Stimulated activated CD8-positive, alpha-beta memory T cell treated with anti-CD3 and anti-CD28 coated beads, Interleukin-2, amount 100 ng/mL, for 48 hours (primary cell): Measurements from ENCODE around the gene TRMT11.
"Not testable (repeated sequence)": the region's sequence is repeated elsewhere in the genome, so short reads cannot be mapped to it uniquely, and the experiment has no call there.

ENCODE experiments used
- DNase-seq, 2 donors: peaks; one replicate each; pipeline ENCODE4 v3.0.0-alpha.2; 2020; ENCODE audit warnings: low read depth in 2 of 2

Gene TRMT11

DNA sequence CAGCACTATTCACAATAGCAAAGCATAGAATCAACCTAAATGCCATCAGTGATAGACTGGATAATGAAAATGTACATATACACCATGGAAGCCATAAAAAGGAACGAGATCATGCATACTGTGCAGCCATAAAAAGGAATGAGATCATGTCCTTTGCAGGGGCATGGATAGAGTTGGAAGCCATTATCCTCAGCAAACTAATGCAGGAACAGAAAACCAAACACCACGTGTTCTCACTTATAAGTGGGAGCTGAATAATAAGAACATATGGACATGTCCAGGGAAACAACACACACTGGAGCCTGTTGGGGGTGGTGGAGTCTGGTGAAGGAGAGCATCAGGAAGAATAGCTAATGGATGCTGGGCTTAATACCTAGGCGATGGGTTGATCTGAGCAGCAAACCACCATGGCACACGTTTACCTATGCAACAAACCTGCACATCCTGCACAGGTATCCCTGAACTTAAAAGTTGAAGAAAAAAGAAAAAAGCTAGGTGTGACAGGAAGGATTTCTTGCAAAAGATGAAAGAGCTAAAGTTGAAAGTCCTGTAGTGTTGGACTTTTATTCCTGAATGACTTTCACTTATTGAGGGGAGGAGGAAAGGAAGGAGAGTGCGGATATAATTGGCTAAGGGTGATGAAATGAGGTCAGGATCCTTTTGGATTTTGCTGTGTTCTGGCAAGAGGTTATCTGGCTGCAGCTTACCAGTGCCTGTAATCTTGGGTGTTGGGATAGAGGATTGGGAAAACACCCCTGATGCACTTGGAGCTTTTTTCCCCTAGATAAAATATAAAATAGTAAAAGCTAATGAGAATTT is 8.5 kb downstream of the TRMT11 start:
- DNase-seq, result no peak

DNA sequence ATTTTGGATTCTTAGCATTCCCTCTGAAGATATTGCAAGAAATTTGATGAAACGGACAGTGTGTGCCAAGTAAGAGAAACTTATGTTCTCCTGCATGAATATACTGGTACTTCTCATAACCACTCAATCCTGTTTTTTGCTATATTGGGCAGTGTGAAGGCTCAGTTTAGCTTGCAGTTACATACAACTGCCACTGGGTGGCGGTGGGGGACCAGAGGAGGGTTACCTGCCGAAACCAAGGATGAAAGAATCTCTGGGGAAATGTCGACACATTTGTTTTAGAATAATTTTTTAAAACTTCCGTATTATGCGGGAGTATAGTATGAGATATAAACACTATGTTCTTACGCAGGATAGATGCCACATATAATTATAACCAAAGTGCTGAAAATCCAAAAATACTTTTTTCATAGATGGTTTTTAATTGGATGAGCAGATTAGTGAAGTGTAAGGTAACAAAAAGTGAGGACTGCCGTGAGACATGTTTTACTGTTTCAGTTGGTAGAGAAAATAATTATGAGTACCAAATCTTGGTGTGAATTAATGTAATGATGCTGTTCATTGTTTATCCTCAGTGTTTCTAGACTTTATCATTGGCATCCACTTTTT is 9.7 kb downstream of the TRMT11 start:
- DNase-seq, result peak; percentile 32 to 42

- no peak for DNase-seq
Observed at GRCh38 chr6:126002755-126003679, 16.7 kb downstream of the TRMT11 start.

GRCh38 chr6:126007800-126008199 is 21.5 kb downstream of the TRMT11 start:
- DNase-seq, result no peak

GRCh38 chr6:126010040-126010439 is 23.7 kb downstream of the TRMT11 start:
- DNase-seq, result no peak

GRCh38 chr6:126015863-126016262 is 29.5 kb downstream of the TRMT11 start:
- no peak for DNase-seq

- no peak for DNase-seq
Observed at GRCh38 chr6:126016591-126016990, 30.3 kb downstream of the TRMT11 start.

DNA sequence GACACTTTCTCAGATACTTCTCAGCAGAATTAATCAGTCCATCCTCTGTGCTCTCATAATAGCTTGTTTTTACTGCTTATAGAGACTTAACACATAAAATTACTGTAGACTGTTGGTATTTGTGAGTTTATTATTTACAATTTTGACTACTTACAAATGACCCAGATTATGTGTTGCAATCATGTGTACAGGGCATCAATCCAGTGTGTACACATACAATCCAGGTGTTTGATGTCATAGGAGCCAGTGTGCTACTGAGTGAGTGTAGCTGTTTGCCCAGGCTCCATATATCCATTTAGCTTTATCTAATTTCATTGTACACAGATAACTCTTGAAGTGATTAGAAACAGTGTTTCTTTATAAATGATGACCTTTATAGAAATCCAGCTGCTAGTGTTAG is 31.3 kb downstream of the TRMT11 start:
- DNase-seq, result no peak

DNA sequence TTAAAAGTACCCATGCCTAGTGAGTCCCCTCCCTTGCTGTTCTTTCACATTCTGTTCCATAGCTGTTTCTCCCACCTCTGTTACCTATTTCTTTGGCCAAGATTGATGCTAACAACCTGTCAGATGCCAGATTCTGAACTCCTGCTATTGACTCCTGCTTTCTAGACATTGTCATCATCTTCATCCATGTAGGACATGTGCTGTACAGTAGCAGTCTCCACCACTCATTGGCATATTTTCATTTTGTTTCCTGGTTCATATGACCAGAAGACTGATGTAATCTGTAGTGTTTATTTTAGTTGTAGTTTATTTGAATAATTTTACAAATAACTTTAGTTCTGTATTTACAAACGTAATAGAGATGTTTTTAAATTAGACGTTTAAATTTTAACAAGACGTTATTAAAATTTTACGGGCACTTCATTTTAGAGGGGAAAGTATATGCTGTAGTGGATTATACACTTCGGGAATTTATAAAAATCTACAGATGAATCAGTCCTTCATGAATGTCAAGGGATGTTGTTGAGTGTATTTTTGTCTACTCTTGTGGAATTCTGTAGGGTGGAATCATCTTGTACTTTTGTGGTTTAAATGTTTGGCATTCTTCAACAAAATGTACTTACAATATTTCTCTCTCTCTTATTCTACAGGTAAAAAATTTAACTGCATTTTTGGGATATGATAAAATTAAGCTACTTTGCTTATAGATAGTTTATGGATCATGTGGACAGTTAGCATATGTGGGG is 34.1 kb downstream of the TRMT11 start:
- DNase-seq, result no peak

DNA sequence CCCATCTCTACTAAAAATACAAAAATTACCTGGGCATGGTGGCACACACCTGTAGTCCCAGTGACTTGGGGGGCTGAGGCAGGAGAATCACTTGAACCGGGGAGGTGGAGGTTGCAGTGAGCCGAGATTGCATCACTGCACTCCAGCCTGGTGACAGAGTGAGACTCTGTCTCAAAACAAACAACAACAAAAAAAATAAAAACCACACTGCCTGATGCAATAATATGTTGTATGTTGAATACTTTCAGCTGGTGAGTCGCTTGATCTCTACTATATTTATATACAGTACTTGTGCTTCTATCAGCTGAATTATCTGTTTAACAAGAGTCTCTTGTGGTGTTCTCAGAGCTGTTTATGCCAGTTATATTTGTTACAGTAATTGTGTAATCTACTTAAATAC is 37.1 kb downstream of the TRMT11 start:
- not testable (repeated sequence) for DNase-seq

DNA sequence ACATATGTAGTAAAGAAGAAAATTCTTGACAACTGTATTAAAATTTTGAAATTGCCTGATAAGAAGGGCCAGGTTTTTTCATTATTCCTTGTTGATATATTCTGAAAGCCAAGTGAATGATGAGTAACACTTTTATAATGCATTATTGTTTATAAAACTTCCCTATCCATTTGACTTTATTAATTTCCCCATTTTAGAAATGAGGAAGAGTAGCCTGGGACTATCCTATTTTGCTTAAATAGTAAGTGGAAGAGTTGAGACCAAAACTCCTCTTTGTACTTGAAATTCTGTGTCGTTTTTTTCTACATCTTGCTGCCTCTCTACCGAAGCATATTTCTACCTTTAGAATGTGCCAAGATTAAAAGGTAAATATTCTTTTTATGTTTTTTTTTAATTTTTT is 39.7 kb downstream of the TRMT11 start:
- no peak for DNase-seq

GRCh38 chr6:126027601-126028000 is 41.3 kb downstream of the TRMT11 start:
- no peak for DNase-seq

DNA sequence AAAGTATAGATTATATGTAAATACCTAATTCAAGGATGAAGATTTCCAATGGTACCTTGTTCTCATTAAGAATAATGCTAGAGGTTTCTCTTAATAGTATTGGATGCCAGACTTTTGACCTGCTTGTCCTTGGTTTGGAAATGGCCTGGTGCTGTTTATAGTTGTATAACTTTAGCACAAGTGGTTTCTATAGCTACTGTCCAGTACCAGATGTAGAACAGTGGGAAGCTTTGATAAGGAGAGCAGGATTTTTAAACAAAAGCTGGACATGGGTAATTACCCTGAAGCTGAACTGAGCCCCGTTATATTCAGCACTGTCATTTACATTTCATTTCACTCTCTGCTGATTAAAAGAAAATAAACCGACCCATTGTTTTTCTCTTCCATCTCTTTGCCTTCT is 43.7 kb downstream of the TRMT11 start:
- DNase-seq, result no peak

DNA sequence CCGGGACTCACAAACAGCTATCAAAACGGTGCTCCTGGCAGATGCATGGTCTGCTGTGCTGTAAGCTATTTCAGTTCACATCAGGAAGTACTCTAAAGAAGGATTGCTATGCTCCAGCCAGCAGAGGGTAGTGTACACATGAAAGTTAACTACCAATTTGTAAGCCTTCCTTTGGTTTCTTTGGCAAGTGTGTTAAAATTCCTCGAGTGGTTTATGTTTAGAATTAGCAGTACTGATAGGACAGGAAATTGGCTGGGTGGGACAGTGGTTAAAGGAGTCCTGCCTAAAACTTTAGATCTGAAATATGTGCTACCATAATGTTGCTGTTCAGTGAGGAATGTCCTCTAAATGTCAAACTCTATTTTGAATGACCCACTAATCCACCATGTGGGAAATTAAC is 47.4 kb downstream of the TRMT11 start:
- DNase-seq, result no peak

DNA sequence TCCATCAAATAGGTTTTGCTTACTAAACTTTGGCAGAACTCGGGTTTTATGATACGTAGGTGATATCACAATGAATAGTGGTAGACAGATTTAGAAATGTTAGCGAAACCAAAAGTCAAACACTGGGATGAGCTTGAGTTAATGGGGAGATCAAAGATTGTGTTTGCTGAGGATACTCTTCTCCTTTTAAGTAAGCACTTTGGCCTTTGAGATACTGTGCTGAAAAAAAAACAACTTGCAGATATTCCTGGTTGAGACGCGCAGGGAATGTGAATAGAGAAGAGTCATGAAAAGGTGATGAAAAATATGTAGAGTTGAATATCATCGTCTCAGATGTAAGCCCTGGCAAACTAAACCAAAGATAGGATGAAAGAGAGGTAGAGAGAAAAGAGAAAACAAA is 48.3 kb downstream of the TRMT11 start:
- DNase-seq, result no peak

DNA sequence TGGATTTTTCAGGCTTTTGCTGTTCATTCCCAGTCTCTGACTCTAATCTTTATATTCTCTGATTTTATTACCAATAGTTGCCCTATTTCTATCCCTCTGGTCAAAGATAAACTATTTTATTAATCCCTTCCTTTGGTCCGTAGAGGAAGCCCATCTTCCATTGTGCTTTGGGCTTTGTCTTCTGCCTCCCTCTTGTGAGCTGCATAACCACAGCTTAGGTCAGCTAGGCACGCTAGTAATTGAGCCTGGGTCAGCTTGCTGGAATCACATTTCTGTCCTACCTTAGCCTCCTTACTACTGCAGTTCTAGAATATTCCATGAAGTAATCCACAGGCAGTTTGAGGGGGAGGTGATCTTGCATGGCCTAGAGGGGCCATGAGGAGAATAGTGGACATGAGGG is 49.4 kb downstream of the TRMT11 start:
- DNase-seq, result no peak

- DNase-seq, result no peak
Observed at GRCh38 chr6:126038234-126038633, 51.9 kb downstream of the TRMT11 start.

GRCh38 chr6:126039284-126039683 is 52.9 kb downstream of the TRMT11 start:
- DNase-seq, result no peak

- no peak for DNase-seq
Observed at GRCh38 chr6:126040394-126040793, 54.1 kb downstream of the TRMT11 start.

GRCh38 chr6:126040826-126041225 is 54.5 kb downstream of the TRMT11 start:
- DNase-seq, result no peak

DNA sequence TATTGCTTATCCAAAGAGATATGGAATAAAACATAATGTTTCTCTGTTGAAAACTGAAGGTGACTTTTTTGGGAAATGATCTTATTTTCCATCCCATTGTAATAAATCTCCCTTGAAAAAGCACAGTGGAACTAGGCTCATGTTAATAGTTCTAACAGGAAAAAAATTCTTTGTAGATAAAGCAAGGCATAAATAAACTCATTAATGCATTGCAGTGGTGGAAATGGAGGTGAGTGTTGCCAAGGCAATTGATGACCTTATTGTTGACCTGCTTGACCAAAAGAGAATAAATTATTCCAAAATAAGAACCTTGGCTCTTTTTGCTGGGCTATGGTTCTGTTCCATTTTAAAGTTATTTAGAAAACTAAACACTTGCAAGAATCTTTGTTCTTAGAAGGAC is 55.2 kb downstream of the TRMT11 start:
- DNase-seq, result no peak

DNA sequence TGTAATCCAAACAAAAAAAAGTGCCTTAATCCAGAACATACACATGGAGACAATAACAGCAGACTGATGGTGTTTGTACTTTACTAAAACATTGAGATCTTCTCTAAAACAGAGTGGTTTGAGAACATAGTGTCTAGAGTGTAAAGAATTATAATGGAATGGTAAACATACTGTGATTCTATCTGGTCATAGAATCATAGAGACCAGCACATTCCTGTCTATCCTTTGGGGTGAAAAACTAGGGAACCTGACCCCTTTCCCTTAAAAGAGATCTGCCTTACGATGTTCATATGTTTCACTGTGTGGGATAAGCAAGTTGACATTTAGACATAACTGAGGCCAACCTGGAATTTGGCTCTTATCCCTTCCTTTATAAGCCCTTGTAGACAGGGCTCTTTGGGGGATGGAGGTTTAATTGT is 55.7 kb downstream of the TRMT11 start:
- DNase-seq, result no peak
